H9 (cell line): ENCODE measurements around the gene PTGER2. TPM values are rescaled to one million over a fixed set of nuclear protein-coding genes. Genes with fewer than 3 reads are reported as not detected.

Experiments
- DNase-seq: peaks from one replicate; pipeline ENCODE4 v3.0.0-alpha.2; 2017
- H2AFZ ChIP-seq: one replicate; pipeline ENCODE4 v1.6.1; 2013; ENCODE audit warnings: mild to moderate bottlenecking, low read length, control low read depth, moderate library complexity
- H2AK5ac ChIP-seq: 2 replicates; pipeline ENCODE4 v1.6.1; 2013; ENCODE audit warnings: low read length, control low read depth, mixed read lengths; ENCODE audit not compliant: insufficient read length
- H2BK120ac ChIP-seq: one replicate; pipeline ENCODE4 v1.6.1; 2013; ENCODE audit warnings: low read depth, mild to moderate bottlenecking, low read length, control low read depth, inconsistent platforms; ENCODE audit not compliant: poor library complexity, severe bottlenecking
- H2BK12ac ChIP-seq: 2 replicates; pipeline ENCODE4 v1.6.1; 2013; ENCODE audit warnings: low read length, control low read depth, mixed read lengths, low read depth; ENCODE audit not compliant: insufficient read length
- H2BK15ac ChIP-seq: 2 replicates; pipeline ENCODE4 v1.6.1; 2013; ENCODE audit warnings: low read depth, low read length, control low read depth
- H2BK20ac ChIP-seq: one replicate; pipeline ENCODE4 v1.6.1; 2013; ENCODE audit warnings: low read depth, mild to moderate bottlenecking, low read length, control low read depth, inconsistent platforms; ENCODE audit not compliant: poor library complexity, severe bottlenecking
- H2BK5ac ChIP-seq: 2 replicates; pipeline ENCODE4 v1.6.1; 2013; ENCODE audit warnings: low read length, control low read depth, mixed read lengths; ENCODE audit not compliant: insufficient read length
- H3K14ac ChIP-seq: 2 replicates; pipeline ENCODE4 v1.6.1; 2013; ENCODE audit warnings: low read length, control low read depth; ENCODE audit not compliant: insufficient read depth
- H3K18ac ChIP-seq: 2 replicates; pipeline ENCODE4 v1.6.1; 2013; ENCODE audit warnings: low read depth, mild to moderate bottlenecking, mixed read lengths, low read length, control low read depth; ENCODE audit not compliant: insufficient read length
- H3K23ac ChIP-seq: 2 replicates; pipeline ENCODE4 v1.6.1; 2013; ENCODE audit warnings: low read length, control low read depth, mixed read lengths, low read depth; ENCODE audit not compliant: insufficient read length
- H3K23me2 ChIP-seq: 2 replicates; pipeline ENCODE4 v1.6.1; 2013; ENCODE audit warnings: low read depth, mild to moderate bottlenecking, mixed read lengths, low read length, control low read depth; ENCODE audit not compliant: insufficient read length, poor library complexity, severe bottlenecking
- H3K27ac ChIP-seq: 2 replicates; pipeline ENCODE4 v1.5.1; 2013; ENCODE audit warnings: low read length, control low read depth, mixed read lengths, low read depth; ENCODE audit not compliant: insufficient read length
- H3K27me3 ChIP-seq: 2 replicates; pipeline ENCODE4 v1.6.1; 2013; ENCODE audit warnings: low read length, control low read depth, inconsistent platforms; ENCODE audit not compliant: insufficient read depth
- H3K4ac ChIP-seq: 2 replicates; pipeline ENCODE4 v1.6.1; 2013; ENCODE audit warnings: low read depth, mild to moderate bottlenecking, control low read depth, inconsistent platforms, low read length, moderate library complexity
- H3K4me1 ChIP-seq: 2 replicates; pipeline ENCODE4 v1.6.1; 2013; ENCODE audit warnings: low read length, control low read depth, inconsistent platforms; ENCODE audit not compliant: insufficient read depth
- H3K4me2 ChIP-seq: 2 replicates; pipeline ENCODE4 v1.6.1; 2013; ENCODE audit warnings: low read length, control low read depth, mixed read lengths; ENCODE audit not compliant: insufficient read length, insufficient read depth
- H3K56ac ChIP-seq: 2 replicates; pipeline ENCODE4 v1.6.1; 2013; ENCODE audit warnings: low read depth, mild to moderate bottlenecking, mixed read lengths, low read length, control low read depth; ENCODE audit not compliant: insufficient read length
- H3K79me1 ChIP-seq: 2 replicates; pipeline ENCODE4 v1.6.1; 2013; ENCODE audit warnings: low read depth, mild to moderate bottlenecking, moderate library complexity, low read length, control low read depth, inconsistent platforms; ENCODE audit not compliant: insufficient read depth, poor library complexity, severe bottlenecking
- H3K79me2 ChIP-seq: 2 replicates; pipeline ENCODE4 v1.6.1; 2013; ENCODE audit warnings: low read length, control low read depth, inconsistent platforms; ENCODE audit not compliant: insufficient read depth
- H3K9ac ChIP-seq: 2 replicates; pipeline ENCODE4 v1.6.1; 2013; ENCODE audit warnings: low read length, control low read depth, mixed read lengths; ENCODE audit not compliant: insufficient read length; ENCODE audit errors: extremely low read depth
- H3K9me3 ChIP-seq: one replicate; pipeline ENCODE4 v1.6.1; 2013; ENCODE audit warnings: low read depth, low read length, inconsistent platforms; ENCODE audit not compliant: control insufficient read depth
- H3T11ph ChIP-seq: one replicate; pipeline ENCODE4 v1.6.1; 2013; ENCODE audit warnings: mild to moderate bottlenecking, low read length, control low read depth, inconsistent platforms
- H4K20me1 ChIP-seq: one replicate; pipeline ENCODE4 v1.6.1; 2013; ENCODE audit not compliant: control insufficient read depth, insufficient read length, insufficient read depth
- H4K5ac ChIP-seq: 2 replicates; pipeline ENCODE4 v1.6.1; 2013; ENCODE audit warnings: low read depth, mild to moderate bottlenecking, mixed read lengths, low read length, control low read depth; ENCODE audit not compliant: insufficient read length
- H4K8ac ChIP-seq: replicated peaks from 2 replicates; pipeline ENCODE4 v1.6.1; 2013; ENCODE audit warnings: low read length, control low read depth, mixed read lengths, low read depth; ENCODE audit not compliant: insufficient read length
- H4K91ac ChIP-seq: 2 replicates; pipeline ENCODE4 v1.6.1; 2013; ENCODE audit warnings: low read depth, mild to moderate bottlenecking, moderate library complexity, mixed read lengths, low read length, control low read depth; ENCODE audit not compliant: insufficient read length
- H3K27ac Mint-ChIP-seq, 3 experiments: 2 replicates in 2 of 3; 3 replicates in 1 of 3; pipeline ENCODE4 v1.8.0; 2020 to 2021; ENCODE audit warnings: mixed read lengths in 3 of 3, mild to moderate bottlenecking in 1 of 3, moderate library complexity in 1 of 3
- H3K27me3 Mint-ChIP-seq: 2 replicates; pipeline ENCODE4 v1.8.0; 2021; ENCODE audit warnings: low read depth, mild to moderate bottlenecking, moderate library complexity, mixed read lengths
- H3K36me3 Mint-ChIP-seq, 3 experiments: 2 replicates in 2 of 3; 3 replicates in 1 of 3; pipeline ENCODE4 v1.8.0; 2020 to 2021; ENCODE audit warnings: low read depth in 3 of 3, mixed read lengths in 3 of 3; ENCODE audit not compliant: insufficient read depth in 1 of 3
- H3K4me1 Mint-ChIP-seq, 2 experiments: 2 replicates each; pipeline ENCODE4 v1.8.0; 2020; ENCODE audit warnings: mixed read lengths in 2 of 2
- H3K4me3 Mint-ChIP-seq, 2 experiments: 2 replicates in 1 of 2; 3 replicates in 1 of 2; pipeline ENCODE4 v1.8.0; 2020 to 2021; ENCODE audit warnings: mild to moderate bottlenecking in 2 of 2, mixed read lengths in 2 of 2, moderate library complexity in 1 of 2
- H3K9me3 Mint-ChIP-seq, 2 experiments: 2 replicates in 1 of 2; 3 replicates in 1 of 2; pipeline ENCODE4 v1.8.0; 2020; ENCODE audit warnings: mild to moderate bottlenecking in 2 of 2, mixed read lengths in 2 of 2, moderate library complexity in 1 of 2
- WGBS: extraction: QIAGEN DNeasy Blood & Tissue Kit; methylation state at CpG from one replicate; pipeline ENCODE4 v1.1.7; 2013; ENCODE audit warnings: missing lambda C conversion rate, low lambda C conversion rate, mixed read lengths; ENCODE audit not compliant: insufficient read length; ENCODE audit errors: extremely low coverage; 5-methylcytosine and 5-hydroxymethylcytosine counted together
- total RNA-seq: library from RNA; stranded (reverse); gene quantifications from 2 replicates; pipeline ENCODE4 v1.2.1, GENCODE V29; 2021
- TF ChIP-seq, protein P1 (sequence below): fragments of 200-600 bp; sonication (generic); conservative IDR thresholded peaks from 3 replicates; pipeline ENCODE4 v1.8.0; 2021; ENCODE audit warnings: antibody characterized with exemption, mild to moderate bottlenecking

Gene PTGER2
- total RNA-seq, 1 experiment from 2014 or later, result 1.0 TPM

DNA sequence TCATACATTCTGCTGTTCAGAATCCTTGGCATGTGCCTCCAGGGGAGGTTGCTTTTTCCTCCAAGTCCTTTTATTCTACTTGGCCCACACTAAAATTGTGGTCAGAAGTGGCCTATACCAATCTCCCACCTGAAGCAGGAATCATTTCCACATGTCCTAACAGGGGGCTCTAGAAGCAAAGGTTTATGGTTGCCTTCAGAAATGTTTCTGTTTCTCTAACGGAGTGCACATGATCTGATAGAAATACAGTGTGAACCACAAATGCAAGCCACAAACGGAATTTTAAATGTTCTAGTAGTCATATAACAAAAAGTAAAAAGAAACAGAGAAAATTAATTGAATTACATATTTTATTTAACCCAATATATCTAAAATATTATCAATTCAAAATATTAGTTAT, 4.0 kb downstream of the PTGER2 start:
- H3K18ac ChIP-seq, result no peak overlapping the region
- peaks cover 12% of the 10 kb centered on the region for H3K23me2 ChIP-seq
- H2AK5ac ChIP-seq, result no peak overlapping the region
- no peak overlapping the region for H2BK15ac ChIP-seq
- no peak overlapping the region for H3K23ac ChIP-seq
- H4K91ac ChIP-seq, result no peak overlapping the region
- no peak overlapping the region for H2BK12ac ChIP-seq
- Mint-ChIP-seq H3K4me1 (peaks cover 16 to 19% of the 10 kb centered on the region in 2 experiments), H3K4me3 (no peak overlapping the region), H3K9me3 (peaks cover 19 to 25% of the 10 kb centered on the region in 2 experiments), H3K27ac (no peak overlapping the region), H3K36me3 (peaks cover 12 to 18% (median 17%) of the 10 kb centered on the region in 3 experiments), H3K27me3 (peaks cover 60% of the 10 kb centered on the region)
- no peak overlapping the region for H2BK20ac ChIP-seq
- TF ChIP-seq, protein P1, sequence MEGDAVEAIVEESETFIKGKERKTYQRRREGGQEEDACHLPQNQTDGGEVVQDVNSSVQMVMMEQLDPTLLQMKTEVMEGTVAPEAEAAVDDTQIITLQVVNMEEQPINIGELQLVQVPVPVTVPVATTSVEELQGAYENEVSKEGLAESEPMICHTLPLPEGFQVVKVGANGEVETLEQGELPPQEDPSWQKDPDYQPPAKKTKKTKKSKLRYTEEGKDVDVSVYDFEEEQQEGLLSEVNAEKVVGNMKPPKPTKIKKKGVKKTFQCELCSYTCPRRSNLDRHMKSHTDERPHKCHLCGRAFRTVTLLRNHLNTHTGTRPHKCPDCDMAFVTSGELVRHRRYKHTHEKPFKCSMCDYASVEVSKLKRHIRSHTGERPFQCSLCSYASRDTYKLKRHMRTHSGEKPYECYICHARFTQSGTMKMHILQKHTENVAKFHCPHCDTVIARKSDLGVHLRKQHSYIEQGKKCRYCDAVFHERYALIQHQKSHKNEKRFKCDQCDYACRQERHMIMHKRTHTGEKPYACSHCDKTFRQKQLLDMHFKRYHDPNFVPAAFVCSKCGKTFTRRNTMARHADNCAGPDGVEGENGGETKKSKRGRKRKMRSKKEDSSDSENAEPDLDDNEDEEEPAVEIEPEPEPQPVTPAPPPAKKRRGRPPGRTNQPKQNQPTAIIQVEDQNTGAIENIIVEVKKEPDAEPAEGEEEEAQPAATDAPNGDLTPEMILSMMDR, result no peak
- H3K27me3 ChIP-seq, result peaks cover 35% of the 10 kb centered on the region; the same call in 1 of the 2 replicates
- H2AFZ ChIP-seq, result no peak overlapping the region
- H3K9ac ChIP-seq, result no peak overlapping the region
- H2BK5ac ChIP-seq, result no peak overlapping the region
- no peaks in the 10 kb centered on the region for H3K79me1 ChIP-seq
- no peak overlapping the region for H4K5ac ChIP-seq
- DNase-seq, result no peak
- H3K79me2 ChIP-seq, result no peaks in the 10 kb centered on the region
- H3K27ac ChIP-seq, result no peak overlapping the region
- H3K4me1 ChIP-seq, result no peaks in the 10 kb centered on the region
- H3K4me2 ChIP-seq, result no peak overlapping the region
- WGBS, result no CpG with 5 or more reads among the region's 2 CpGs
- no peaks in the 10 kb centered on the region for H4K20me1 ChIP-seq
- no peak overlapping the region for H3T11ph ChIP-seq
- H3K4ac ChIP-seq, result no peak overlapping the region
- H3K56ac ChIP-seq, result no peak overlapping the region
- H3K14ac ChIP-seq, result no peak overlapping the region
- no peaks in the 10 kb centered on the region for H3K9me3 ChIP-seq
- no peak overlapping the region for H2BK120ac ChIP-seq
- no peak overlapping the region for H4K8ac ChIP-seq
